ENCODE data around the gene RPIA.
"Not testable (repeated sequence)": the region's sequence is repeated elsewhere in the genome, so short reads cannot be mapped to it uniquely, and the experiment has no call there.

The RPIA gene

DNA sequence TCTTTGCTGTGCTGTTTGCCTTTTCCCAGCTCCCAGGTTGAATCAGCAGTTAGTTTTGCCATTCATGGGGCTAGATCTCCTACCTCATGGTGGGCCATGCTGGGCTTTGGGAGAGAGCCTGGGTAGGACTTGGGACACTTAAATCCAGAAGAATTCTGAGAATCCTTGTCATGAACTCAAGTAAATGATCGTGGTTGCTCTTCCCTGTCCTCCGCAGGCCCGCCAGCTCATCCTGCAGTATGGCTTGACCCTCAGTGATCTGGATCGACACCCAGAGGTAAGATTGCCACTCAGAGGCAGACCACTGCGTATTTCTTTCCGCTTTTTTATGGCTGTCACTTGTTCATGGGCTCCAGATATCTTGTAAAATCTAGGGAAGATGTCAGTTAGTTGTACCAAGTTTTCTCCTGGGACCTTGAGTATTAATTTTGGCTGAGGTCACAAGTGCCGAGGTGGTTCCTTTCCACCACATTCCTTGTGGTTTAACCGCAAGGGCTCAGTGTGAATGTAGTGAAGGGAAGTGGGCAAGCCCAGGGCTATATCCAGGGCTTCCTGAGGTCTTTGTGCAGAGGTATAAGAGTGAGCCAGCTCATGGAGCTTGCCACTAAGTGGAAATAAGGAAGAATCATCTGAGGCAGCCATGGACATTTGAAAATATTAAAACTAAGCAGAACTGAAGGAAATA lies 37.7 kb downstream of the RPIA start:
- in situ Hi-C loops (cut with MboI; ENCODE audit: low sequenced_read_pairs) = no loop called here

DNA sequence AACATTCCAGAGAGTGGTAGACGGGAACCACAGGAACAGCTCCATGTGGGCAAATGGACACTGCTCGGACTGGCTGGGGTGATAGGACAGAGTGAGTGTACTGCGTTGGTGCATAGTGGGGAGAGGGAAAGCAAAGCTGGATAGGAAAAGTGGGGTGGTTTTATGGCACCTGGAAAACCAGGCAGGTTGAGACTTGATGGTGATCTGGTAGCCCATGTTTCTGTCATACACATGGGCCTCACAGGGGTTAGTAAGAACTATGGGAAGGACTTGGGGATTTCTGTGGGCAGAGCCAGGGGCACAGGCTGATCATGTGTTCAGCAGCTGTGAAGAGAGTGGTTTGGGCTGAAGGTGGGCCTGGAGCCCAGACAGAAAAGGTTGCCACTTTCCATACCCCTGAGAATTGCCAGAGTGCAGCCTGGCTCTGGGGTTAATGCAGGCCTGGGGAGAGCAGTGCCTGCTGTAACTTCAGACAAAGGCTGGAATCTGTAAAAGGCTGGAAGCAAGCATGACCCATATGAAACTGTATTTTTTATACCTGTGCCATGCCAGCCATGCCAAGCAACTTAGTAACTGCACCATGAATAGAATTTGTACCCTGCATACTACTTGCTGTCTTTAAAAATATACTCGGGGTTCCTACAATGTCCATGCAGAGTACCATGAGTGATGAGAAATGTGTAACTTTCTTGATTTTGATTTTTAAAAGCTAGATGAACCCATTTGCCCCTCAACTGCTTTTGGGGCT lies 41.9 kb downstream of the RPIA start:
- in situ Hi-C loops (cut with MboI; ENCODE audit: low sequenced_read_pairs) = no loop called here

DNA sequence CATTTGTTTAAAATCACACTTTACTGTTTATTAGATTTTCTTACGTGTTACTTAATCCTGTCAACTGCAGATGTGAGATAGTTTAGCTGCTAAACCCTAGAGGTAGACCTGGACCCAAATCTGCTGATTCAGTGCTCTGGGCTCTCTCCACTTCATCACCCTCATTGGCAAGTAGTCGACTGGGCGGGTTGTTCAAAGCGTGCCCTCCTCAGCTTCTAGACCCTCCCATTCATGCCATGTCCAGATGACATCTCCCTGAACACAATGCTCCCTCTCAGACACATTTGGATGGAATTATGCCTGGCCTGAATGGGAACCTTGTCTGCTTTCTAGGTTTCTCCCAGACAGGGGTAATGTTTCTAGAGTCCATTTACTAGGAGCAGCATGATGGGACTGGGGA lies 43.7 kb downstream of the RPIA start:
- in situ Hi-C loops (cut with MboI; ENCODE audit: low sequenced_read_pairs) = no loop called here

DNA sequence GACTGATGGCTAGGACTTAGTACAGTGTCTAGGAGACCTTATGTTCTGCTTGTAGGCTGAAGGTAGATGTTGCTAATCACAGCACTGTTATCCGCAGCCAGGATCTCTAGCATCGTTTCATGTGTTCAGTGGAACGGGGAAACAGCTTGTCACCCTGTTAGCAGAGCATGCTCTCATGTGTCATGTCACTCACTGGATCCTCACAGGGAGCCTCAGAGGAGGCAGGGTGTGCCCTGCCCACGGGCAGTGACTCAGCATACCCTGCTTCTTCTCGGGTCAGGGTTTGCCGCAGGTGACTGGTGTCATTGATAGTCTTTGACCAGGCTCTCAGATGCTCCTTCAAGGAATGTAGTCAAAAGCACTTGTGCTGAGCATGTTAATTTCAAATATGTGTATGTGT lies 44.4 kb downstream of the RPIA start:
- in situ Hi-C loops (cut with MboI; ENCODE audit: low sequenced_read_pairs) = no loop called here

DNA sequence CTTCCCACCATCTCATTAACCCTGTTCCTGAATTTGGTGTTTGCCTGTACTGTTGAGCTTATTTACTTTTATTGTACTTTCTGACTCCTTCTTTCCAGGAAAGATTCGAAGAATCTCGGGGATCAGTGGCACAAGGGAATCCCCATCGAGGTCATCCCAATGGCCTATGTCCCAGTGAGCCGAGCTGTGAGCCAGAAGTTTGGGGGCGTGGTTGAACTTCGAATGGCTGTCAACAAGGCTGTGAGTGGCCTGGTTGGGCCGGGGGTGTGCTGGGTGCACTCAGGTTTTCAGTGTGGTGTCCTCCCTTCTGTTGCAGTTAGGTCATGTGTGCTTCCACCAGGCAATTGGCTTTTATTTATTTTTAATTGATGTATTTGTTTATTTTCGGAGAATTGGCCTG lies 45.0 kb downstream of the RPIA start:
- in situ Hi-C loops (cut with MboI; ENCODE audit: low sequenced_read_pairs) = no loop called here

DNA sequence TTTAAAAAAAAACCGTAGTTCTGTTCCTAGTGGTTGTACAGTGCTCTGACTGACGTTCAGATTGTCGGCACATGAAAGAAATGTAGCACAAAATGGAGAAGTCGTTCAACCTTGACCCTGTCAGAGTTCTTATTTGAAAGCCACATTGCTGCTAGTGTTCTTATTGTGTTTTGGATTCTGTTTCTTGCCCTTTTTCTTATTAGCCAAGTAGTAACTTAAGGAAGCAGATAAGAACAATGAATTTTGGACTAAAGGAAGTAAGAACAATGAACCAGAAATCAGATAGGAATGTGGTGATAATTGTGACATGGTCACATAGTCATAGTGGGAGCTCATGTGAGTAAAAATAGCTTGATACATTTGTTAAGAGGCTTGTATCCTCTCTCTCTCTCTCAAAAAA lies 45.9 kb downstream of the RPIA start:
- in situ Hi-C loops (cut with MboI; ENCODE audit: low sequenced_read_pairs) = no loop called here

DNA sequence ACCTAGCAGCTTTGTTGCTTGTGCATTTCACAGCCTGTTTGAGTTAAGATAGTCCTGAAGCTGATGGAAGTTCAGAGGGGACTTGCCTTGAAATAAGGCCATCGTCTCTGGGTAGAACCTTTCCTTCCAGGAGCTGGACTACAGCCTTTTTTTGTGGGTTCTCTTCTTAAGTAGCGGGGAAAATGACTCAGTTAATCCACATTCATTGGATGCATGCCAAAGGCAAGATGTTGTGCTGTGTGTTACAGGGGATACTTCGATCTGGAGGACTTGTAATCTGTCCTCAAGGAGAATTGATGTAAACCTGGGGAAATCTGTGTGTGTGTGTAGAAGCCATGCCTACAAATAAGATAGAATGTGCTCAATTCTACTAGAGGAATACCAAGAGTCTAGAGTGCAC lies 46.8 kb downstream of the RPIA start:
- in situ Hi-C loops (cut with MboI; ENCODE audit: low sequenced_read_pairs) = no loop called here

DNA sequence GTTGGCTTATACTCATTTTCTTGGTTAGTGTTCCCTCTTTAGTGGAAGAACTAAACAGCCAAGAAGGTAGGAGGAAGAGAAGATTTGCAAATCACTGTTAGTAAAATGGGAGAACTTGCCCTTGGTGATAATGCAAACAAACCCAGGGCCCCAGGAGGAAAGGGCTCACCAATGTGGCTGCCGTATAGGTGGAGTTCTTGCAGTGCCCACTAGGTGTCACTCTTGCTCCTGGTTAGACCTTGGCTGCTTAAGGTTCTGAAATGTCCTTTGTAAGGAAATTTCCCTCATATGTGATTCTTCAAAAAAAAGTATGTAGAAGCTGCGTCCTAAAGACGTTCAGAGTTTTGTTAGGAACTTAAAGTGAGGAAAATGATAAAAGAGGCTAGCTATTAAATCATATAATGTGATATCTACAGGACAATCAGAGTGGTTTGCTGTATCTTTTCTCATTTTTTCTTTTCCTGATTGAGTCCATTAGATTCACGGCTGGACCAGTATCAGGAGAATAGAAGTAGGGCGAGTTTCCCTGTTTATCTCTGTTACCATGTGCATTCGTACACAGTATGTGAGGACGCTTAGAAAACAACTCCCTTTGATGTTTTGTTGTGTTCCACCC lies 48.6 kb downstream of the RPIA start:
- in situ Hi-C loops (cut with MboI; ENCODE audit: low sequenced_read_pairs) = no loop called here

DNA sequence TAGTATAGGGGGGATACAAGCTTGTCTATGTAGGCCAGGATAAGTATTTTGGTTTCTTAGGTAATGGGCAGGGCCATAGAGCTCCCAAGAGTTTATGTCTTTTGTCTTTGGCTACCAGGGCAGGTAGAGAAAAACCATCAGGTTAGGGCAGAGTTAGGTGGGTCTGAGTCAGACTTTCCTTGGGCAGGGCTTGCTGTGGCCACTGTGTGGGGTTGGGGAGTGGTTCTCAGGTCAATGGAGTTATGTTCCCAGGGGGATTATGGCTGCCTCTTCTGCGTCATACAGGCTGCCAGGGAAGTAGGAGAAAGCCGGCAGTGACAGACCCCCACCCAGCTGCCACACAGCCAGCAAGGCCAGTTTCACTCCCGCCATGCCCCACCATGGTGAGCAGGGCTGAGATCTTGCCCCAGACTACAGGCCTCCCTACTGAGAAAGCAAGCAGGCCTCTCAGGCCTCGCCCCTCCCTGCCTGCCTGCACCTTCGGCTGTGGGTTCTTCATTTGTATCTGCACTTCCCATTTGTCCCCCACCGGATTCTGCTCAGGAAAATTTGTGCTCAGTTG lies 55.5 kb downstream of the RPIA start:
- in situ Hi-C loops (cut with MboI; ENCODE audit: low sequenced_read_pairs) = no loop called here

DNA sequence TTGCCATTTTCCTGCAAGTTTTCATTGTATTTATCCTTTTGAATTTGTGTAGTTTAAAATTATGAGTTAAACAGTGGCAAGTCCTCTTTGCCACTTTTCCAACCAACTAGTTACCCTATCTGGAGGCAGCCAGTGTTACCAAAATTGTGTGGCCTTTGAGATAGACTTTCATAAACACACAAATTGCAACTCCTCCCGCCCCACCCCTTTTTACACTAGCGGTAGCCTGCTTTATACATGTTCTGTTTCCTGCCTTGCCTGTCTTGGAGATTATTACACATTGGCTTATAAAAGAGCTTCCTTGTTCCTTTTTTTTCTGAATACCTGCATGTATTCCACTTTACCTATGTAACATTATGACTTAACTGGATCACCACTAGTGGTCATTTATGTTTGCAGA lies 56.5 kb downstream of the RPIA start:
- in situ Hi-C loops (cut with MboI; ENCODE audit: low sequenced_read_pairs) = no loop called here

DNA sequence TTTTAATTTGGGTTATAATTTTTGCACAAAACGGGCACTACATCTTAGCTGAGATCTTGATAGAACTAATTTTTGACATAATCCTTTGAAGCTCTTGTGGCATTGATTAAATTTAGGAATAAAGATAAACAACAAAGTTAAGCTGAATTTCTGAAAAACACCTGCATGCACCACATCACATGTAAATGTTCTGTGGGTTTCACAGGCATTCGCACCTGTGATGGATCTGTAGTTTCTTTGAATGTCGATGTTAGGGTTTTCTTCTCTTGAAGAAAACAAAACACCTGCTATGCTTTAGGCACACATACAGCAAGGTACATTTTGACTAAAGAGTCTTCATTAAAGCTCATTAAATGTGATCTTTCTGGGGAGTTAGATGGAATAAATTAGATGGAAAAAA lies 60.3 kb downstream of the RPIA start:
- in situ Hi-C loops (cut with MboI; ENCODE audit: low sequenced_read_pairs) = no loop called here

DNA sequence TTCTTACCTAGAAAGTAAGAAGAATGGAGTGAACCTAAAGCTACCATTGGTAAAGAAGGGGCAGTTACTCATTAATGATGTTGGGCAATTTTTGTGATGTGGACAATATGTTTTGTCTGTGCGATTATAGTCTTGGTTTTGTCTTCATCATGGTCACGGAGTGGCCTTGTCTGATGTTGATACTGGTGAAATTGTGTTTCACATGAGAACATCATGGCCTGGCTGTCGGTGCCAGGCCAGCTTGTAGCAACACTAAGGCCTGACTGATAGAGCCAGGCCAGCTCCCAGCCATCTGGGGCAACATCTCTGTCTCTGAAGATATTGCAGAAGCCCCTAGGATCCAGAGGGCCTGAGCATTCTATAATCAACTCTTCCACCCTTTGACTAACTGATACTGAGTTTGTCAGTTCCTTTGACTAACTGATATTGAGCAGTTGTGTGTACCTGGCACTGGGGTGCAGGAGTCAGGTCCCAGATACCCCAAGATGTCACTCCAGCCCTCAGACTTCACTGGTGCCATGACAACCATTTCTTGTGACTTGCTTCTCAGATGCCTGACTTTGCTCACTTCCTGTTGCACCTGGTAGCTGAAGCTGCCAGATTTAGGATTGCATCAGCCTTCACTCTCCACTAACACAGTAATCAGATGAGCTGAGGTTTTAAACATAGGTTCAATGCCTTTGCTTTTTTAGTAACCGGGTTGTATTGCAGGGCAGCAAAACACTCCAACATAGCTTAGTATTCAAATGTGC lies 62.5 kb downstream of the RPIA start:
- in situ Hi-C loops (cut with MboI; ENCODE audit: low sequenced_read_pairs) = no loop called here

DNA sequence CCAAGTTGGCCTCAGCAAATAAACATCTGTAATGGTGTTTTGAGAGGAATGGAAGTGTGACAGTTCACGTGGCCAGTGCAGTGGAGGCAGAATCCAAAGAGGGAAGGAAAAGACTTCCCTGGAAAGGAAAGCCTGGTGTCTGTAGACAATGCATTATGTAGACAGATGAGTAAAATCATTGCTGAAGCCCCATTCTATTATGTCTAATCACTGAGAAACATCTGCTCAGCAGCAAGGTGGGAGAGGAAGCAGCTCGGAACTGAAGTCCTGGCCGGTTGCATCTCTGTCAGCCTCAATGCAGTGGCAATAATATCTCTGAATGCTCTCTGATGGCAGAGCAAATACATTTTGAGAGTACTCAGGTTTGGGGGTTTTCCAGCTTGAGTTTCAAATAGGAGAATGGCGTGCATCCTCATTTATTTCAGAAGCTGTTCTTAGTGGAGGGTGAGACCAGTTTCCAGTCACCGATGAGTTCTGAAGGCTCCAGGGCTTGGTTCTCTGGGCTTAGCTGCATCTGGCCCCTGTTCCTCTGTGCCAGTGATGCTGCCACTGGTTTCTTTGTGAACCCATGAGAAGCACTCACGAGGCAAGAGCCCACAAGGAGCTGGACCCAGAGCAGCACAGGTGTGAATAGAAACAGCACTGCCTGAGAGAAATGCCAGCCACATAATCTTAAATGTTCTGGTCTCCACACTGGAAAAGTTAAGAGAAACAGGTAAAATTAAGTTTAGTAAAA lies 63.3 kb downstream of the RPIA start:
- in situ Hi-C loops (cut with MboI; ENCODE audit: low sequenced_read_pairs) = no loop called here

DNA sequence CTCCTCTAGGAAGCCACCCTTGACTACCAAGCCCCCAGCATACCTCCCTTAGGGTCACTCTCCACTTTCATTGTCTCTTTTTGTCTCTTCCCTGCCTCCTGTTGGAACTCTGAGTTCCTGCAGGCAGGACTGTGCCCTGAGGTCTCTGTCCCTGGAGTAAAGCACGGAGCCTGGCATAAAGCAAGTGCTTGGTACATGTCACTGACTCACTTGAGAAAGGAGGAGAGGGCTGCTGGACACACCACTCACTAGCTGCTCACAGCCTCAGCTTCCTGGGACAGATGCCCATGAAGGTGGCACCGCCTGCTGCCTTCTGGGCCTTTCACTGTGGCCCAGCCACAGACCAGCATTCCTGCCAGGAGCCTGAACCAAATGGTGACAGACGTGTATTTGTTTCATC lies 64.4 kb downstream of the RPIA start:
- in situ Hi-C loops (cut with MboI; ENCODE audit: low sequenced_read_pairs) = no loop called here

DNA sequence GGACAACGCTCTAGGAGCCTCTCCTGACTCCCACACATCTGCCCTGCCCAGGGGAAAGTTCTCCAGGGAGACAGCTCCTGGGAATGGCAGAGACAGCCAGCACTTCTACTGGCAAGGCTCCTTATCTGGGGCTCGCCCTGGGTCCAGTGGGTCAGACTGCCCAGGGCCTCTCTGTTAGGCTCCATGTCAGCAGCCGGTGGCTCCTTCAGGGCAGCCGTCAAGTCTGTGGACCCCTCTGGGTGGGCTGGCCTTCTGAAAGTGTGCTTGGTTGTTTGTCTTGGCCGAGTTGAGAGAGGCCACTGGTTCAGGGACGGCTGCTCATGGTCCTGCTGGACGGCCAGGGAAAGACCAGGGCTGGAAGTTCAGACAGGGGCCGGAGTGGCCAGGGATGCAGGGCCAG lies 65.6 kb downstream of the RPIA start:
- in situ Hi-C loops (cut with MboI; ENCODE audit: low sequenced_read_pairs) = no loop called here

DNA sequence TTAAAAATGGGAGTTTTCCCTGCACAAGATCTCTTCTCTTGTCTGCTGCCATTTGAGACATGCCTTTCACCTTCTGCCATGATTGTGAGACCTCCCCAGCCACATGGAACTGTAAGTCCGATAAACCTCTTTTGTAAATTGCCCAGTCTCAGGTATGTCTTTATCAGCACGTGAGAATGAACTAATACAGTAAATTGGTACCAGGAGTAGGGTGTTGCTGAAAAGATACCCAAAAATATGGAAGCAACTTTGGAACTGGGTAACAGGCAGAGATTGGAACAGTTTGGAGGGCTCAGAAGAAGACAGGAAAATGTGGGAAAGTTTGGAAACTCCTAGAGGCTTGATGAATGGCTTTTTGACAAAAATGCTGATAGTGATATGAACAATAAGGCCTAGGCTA lies 67.2 kb downstream of the RPIA start:
- in situ Hi-C loops (cut with MboI; ENCODE audit: low sequenced_read_pairs) = not testable (repeated sequence)

DNA sequence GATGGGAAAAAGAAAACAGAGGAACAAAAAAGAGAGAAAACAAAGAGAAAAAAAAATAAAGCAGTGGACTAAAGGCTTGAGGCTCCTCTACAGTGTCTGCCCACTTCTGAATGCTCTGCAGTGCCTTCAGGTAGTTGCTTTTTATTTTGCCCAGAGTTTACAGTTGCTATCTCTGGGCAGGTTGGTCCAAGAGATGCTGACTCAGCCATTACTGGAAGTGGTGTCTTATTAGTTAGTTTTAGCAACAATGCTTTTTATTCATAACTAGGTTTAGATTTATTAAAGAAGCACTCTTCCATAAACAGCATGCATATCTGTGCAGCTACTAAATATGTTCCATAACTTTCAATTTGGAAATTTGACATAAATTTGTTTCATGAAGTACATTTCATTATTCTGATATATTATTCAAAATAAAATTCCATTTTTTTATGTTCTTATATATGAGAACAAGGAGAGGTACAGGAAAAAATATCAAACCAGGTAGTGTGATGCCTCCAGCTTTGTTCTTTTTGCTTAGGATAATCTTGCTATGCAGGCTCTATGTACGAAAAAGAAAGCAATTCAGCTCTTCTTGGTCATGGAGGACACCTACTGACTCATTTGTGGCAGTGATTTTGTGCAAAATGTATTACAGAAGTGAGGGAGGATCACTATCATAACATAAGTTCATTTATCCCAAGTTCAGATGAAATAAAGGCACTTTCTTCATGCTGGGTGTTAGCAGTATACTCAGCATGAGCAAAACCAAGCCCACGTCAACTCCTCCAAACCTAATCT lies 69.5 kb downstream of the RPIA start:
- in situ Hi-C loops (cut with MboI; ENCODE audit: low sequenced_read_pairs) = no loop called here

DNA sequence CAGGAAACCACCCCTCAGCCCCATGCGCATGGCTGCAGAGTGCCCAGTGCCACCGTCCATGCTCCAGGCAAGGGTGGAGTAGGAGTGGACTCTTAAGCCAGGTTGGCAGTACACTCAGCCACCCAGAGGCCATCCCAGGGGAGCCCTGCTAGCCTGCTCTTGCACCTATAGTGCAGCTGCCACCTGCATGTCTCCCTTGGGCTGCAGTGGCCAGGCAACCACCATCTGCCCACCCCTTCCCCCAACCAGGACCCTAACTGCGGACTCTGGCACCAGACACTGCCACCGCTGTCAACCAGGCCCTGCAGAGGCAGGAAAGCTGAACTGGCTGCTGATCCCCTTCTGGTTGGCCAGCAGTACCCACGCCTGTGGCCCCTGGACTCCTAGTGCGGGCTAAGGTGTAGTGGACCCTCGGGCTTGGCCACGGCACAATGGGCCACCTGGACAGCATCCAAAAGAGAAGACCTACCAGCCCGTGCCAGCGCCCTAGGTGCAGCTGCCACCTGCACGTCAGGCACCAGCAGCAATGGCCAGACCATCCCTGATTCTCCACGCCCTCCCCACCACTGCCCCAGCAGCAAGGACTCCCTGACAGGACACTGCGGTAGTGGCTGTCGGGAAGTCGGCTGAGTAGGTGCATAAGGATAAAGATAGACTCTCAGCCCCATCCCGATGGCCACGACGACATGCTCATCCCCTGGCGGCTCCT lies 72.8 kb downstream of the RPIA start:
- in situ Hi-C loops (cut with MboI; ENCODE audit: low sequenced_read_pairs) = no loop called here

DNA sequence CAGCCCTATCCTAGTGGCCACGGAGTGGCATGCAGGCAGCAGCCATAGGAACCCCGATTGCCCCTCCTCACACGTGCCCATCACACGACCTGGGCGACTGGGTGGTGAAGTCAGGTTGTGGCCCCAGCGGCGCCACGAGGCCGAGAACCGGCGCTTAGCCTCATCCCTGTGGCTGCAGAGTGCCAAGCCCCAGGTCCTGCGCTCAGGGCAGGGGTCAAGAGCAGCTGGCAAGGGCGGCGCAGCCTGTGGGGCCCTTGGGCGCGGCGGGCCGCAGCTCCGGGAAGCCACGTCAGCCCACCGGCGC lies 73.3 kb downstream of the RPIA start:
- in situ Hi-C loops (cut with MboI; ENCODE audit: low sequenced_read_pairs) = no loop called here

Measured in HL-60/S4 treated with retinoic acid at 250 ng/mL for 4 days and 3 days (cell line).